Stomach (tissue), 4 donors: ENCODE results near the gene SLC16A5.

ENCODE experiments used
- EP300 ChIP-seq: sonication (generic); formaldehyde crosslinking; IDR thresholded peaks from one replicate; pipeline ENCODE4 v1.6.1; 2017; ENCODE audit warnings: antibody characterized with exemption
- POLR2A ChIP-seq, 4 donors: fragments of 450-650 bp; IDR thresholded peaks; one replicate each; pipeline ENCODE4 v1.6.1; 2016; ENCODE audit warnings: antibody characterized with exemption in 4 of 4, control low read depth in 2 of 4, mild to moderate bottlenecking in 1 of 4, moderate library complexity in 1 of 4
- POLR2AphosphoS5 ChIP-seq, 3 donors: sonication (generic); formaldehyde crosslinking; IDR thresholded peaks; one replicate each; pipeline ENCODE4 v1.6.1; 2016; ENCODE audit warnings: antibody characterized with exemption in 3 of 3
- TF ChIP-seq, protein P1 (sequence below), 7 experiments: fragments of 450-650 bp in 4 of 7; fragments of 200-600 bp in 3 of 7; sonication (generic) in 3 of 7; IDR thresholded peaks; one replicate each; pipeline ENCODE4 v1.5.1; 2016 to 2019; ENCODE audit warnings: antibody characterized with exemption in 7 of 7, control low read depth in 2 of 7, mild to moderate bottlenecking in 1 of 7

GRCh38 chr17:75047398-75048098 is 40.2 kb upstream of the SLC16A5 start:
- TF ChIP-seq, protein P1, sequence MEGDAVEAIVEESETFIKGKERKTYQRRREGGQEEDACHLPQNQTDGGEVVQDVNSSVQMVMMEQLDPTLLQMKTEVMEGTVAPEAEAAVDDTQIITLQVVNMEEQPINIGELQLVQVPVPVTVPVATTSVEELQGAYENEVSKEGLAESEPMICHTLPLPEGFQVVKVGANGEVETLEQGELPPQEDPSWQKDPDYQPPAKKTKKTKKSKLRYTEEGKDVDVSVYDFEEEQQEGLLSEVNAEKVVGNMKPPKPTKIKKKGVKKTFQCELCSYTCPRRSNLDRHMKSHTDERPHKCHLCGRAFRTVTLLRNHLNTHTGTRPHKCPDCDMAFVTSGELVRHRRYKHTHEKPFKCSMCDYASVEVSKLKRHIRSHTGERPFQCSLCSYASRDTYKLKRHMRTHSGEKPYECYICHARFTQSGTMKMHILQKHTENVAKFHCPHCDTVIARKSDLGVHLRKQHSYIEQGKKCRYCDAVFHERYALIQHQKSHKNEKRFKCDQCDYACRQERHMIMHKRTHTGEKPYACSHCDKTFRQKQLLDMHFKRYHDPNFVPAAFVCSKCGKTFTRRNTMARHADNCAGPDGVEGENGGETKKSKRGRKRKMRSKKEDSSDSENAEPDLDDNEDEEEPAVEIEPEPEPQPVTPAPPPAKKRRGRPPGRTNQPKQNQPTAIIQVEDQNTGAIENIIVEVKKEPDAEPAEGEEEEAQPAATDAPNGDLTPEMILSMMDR (IDR thresholded peaks at IDR 0.05) = no peak
- TF ChIP-seq POLR2A (IDR thresholded peaks at IDR 0.05) = no peak
- no peak for TF ChIP-seq POLR2AphosphoS5 (IDR thresholded peaks at IDR 0.05)
- no peak for TF ChIP-seq EP300
